Measurements from ENCODE around the gene TSHZ2. TPM values are rescaled to one million over a fixed set of nuclear protein-coding genes. Genes with fewer than 3 reads are reported as not detected.

Gene TSHZ2
- total RNA-seq, 1 donor from 2014 or later: 0.06 TPM

- TF ChIP-seq, protein P1, sequence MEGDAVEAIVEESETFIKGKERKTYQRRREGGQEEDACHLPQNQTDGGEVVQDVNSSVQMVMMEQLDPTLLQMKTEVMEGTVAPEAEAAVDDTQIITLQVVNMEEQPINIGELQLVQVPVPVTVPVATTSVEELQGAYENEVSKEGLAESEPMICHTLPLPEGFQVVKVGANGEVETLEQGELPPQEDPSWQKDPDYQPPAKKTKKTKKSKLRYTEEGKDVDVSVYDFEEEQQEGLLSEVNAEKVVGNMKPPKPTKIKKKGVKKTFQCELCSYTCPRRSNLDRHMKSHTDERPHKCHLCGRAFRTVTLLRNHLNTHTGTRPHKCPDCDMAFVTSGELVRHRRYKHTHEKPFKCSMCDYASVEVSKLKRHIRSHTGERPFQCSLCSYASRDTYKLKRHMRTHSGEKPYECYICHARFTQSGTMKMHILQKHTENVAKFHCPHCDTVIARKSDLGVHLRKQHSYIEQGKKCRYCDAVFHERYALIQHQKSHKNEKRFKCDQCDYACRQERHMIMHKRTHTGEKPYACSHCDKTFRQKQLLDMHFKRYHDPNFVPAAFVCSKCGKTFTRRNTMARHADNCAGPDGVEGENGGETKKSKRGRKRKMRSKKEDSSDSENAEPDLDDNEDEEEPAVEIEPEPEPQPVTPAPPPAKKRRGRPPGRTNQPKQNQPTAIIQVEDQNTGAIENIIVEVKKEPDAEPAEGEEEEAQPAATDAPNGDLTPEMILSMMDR (conservative IDR thresholded peaks at IDR 0.05; ENCODE audit: low read depth, low read length): no peak
- H3K4me3 ChIP-seq (ENCODE audit: low read depth, low read length): no peak overlapping the region
- no peak for DNase-seq (ENCODE audit: low read depth)
Measured at GRCh38 chr20:53260168-53260567, 288.0 kb downstream of the TSHZ2 start.

- TF ChIP-seq, protein P1 (conservative IDR thresholded peaks at IDR 0.05; ENCODE audit: low read depth, low read length): no peak
- DNase-seq (ENCODE audit: low read depth): no peak
- no peak overlapping the region for H3K4me3 ChIP-seq (ENCODE audit: low read depth, low read length)
Measured at GRCh38 chr20:53260591-53260990, 288.4 kb downstream of the TSHZ2 start.

DNA sequence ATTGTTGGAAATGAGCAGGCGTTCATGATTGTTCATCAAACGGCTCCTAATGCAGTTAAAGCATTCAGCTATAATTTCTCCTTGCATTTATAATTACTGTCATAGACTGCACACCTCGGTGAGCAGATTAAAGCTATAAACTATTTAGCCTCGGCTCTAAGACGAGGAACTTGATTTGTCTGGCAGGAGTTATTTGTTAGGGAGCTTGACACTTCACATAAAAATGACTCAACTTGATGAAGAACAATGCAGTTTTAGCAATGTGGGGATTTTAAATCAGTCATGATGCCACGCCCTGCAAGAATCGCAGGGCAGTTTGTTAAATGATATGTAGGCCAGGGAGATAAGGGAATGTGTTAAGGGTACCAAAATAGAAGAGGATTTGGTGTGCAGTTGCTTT is 290.2 kb downstream of the TSHZ2 start:
- DNase-seq (ENCODE audit: low read depth): no peak
- TF ChIP-seq, protein P1 (conservative IDR thresholded peaks at IDR 0.05; ENCODE audit: low read depth, low read length): no peak

DNA sequence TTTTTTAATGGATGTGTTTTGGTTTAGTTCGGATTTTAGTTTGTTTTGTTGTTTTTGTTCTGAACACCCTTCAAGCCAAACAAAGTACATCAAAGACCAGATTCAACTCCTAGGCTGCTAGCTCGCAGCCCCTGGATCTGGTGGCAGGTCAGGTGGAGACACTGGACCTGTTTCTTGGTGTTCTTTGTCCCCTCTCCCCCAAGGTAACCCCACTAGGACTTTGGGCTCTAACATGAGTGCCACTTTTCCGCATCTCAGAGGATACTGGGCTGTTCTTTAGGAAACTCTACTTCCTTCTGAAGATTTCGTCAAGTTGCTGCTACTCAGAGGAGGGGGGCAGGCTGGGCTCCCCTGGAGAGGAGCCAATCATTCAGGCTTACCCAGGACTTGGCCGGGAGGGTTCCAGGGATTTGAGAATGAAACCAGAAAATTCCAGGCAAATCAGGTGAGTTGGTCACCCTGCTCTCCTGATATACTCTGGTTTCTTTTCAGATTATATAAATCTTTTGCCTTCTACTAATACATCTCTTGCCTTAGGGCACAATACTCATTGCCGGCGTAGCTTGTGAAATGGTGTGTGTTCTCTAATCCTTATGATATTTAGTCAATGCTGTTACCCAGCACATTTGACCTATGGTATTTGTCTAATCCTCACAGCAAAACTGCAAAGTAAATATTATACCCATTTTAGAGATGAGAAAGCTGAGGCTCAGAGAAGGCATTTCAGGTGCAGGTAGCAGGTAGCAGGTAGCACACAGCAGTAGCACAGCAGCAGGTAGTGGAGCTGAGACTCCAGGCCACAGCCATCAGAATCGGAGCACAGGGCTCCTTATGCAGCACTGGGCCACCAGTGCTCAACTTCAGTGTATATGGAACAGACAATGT is 291.6 kb downstream of the TSHZ2 start:
- no peak overlapping the region for H3K4me3 ChIP-seq (ENCODE audit: low read depth, low read length)
- TF ChIP-seq, protein P1 (conservative IDR thresholded peaks at IDR 0.05; ENCODE audit: low read depth, low read length): no peak
- DNase-seq (ENCODE audit: low read depth): no peak

More for the DNA sequence above, 290.2 kb downstream of the TSHZ2 start:
- no peak overlapping the region for H3K4me3 ChIP-seq (ENCODE audit: low read depth, low read length)

DNA sequence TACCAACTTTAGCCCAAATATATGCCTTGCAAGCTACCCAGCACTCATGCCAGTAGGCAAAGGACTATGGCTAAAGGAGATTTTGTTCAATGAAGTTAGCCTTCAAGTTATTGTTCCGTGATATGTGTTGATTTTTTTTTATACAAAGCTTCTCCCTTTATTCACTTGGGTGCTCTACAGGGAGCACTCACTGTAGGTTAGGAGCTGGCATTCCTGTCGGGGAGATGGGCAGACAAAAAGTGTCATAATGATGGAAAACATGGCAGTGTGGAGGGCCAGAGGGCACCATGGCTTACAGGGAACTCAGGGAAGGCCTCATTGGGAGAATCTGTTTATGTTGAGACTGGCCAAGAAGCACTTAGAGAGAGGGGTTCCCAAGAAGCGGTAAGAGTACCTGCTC is 292.4 kb downstream of the TSHZ2 start:
- no peak overlapping the region for H3K4me3 ChIP-seq (ENCODE audit: low read depth, low read length)
- no peak for DNase-seq (ENCODE audit: low read depth)
- TF ChIP-seq, protein P1 (conservative IDR thresholded peaks at IDR 0.05; ENCODE audit: low read depth, low read length): no peak

DNA sequence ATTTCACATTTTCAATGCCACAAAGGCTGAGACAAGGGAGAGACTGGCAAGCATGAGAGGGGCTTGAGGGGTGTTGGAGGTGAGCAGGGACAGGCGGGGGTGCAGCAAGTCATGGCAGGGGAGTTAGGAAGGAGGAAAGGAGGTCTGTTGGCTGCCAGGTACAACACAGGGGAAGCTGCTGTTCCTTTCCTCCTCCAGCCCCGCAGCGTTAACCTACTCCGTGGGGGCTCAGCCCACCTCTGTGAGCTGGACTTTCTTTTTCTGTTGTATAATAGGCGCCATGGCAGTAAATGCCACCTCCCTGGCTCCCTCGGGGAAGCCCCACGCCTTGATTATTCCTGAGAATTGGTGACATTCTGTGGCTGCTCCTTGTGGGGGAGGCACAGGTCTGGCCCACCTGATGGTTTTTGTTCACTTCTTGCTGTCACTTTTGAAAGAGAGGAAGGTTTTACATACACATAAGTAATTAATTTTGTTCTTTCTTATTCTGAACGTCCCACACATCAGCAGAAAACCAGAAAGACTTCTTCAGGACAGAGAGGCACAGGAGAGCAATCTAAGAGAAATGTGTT is 293.2 kb downstream of the TSHZ2 start:
- DNase-seq (ENCODE audit: low read depth): no peak
- no peak overlapping the region for H3K4me3 ChIP-seq (ENCODE audit: low read depth, low read length)
- TF ChIP-seq, protein P1 (conservative IDR thresholded peaks at IDR 0.05; ENCODE audit: low read depth, low read length): no peak
